ENCODE measurements around the gene ZNF598.

DNA sequence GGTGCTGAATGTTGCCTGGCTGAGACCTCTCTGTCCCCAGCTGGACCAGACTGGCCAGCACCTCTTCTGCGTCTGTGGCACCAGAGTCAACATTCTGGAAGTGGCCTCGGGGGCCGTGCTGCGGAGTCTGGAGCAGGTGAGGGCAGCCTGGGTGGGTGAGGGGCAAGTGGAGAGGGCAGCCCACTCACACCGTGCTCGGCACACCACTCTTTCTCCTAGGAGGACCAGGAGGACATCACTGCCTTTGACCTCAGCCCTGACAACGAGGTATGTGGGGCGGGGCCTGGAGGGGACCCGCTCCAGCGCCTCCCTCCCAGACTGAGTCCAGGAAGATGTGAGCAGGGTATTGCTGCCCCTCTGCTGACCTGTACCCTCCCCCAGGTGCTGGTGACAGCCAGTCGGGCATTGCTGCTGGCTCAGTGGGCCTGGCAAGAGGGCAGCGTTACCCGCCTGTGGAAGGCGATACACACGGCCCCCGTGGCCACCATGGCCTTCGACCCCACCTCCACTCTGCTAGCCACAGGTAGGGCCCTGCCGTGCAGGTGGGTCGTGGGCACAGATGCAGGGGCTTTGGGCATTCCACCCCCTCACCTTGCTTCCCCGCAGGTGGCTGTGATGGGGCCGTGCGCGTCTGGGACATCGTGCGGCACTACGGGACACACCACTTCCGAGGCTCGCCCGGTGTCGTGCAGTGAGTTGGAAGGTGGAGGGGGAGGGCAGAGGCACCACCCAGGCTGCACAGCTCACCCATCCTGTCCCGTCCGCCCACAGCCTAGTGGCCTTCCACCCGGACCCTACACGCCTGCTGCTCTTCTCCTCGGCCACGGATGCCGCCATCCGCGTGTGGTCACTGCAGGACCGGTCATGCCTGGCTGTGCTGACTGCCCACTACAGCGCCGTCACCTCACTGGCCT lies 35.2 kb downstream of the ZNF598 start:
- TF ChIP-seq, protein P1, sequence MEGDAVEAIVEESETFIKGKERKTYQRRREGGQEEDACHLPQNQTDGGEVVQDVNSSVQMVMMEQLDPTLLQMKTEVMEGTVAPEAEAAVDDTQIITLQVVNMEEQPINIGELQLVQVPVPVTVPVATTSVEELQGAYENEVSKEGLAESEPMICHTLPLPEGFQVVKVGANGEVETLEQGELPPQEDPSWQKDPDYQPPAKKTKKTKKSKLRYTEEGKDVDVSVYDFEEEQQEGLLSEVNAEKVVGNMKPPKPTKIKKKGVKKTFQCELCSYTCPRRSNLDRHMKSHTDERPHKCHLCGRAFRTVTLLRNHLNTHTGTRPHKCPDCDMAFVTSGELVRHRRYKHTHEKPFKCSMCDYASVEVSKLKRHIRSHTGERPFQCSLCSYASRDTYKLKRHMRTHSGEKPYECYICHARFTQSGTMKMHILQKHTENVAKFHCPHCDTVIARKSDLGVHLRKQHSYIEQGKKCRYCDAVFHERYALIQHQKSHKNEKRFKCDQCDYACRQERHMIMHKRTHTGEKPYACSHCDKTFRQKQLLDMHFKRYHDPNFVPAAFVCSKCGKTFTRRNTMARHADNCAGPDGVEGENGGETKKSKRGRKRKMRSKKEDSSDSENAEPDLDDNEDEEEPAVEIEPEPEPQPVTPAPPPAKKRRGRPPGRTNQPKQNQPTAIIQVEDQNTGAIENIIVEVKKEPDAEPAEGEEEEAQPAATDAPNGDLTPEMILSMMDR (IDR thresholded peaks at IDR 0.05) = no peak
- no peak for TF ChIP-seq POLR2A (IDR thresholded peaks at IDR 0.05)
